ENCODE data around the gene RNF111. TPM values are rescaled to one million over a fixed set of nuclear protein-coding genes. Genes with fewer than 3 reads are reported as not detected.
A peak's percentile ranks its signal among the peaks of the same experiment; 100 is the strongest.

RNF111 gene
- total and polyA plus RNA-seq, 2 of the 13 experiments (the other 11 are each of a cell fraction or from before 2014, with no cell fraction given): 12.1 to 23.1 TPM

DNA sequence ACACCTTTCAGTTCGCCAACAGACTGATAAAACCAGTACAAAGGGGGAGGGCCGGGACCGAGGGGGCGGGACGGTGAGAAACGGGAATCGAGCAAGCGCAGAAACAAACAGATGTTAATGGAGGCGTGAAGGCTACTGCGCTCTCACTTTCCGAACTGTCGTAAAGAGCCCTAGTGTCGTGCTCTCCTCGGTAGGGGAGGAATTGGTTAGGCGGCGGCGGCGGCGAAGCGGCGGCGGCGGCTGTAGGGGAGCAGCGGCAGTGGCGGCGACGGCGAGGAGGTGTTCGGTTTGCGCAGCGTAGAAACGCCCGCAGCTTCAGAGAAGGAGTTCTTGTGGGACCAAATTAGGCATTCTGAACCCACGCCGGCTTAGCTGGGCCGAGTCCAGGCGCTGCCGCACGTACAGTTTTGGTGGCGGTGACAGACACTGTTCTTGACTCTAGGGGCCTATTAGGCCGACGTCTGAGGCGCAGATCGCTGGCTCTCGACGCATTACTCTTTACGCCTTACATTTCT is at the start of gene RNF111 (continued):
- TF ChIP-seq SPEN (CRISPR knock-in tag; IDR thresholded peaks at IDR 0.05; ENCODE audit: low read depth): peak; percentile 18; the same call in 1 of the 2 replicates
- TF ChIP-seq, protein P1, sequence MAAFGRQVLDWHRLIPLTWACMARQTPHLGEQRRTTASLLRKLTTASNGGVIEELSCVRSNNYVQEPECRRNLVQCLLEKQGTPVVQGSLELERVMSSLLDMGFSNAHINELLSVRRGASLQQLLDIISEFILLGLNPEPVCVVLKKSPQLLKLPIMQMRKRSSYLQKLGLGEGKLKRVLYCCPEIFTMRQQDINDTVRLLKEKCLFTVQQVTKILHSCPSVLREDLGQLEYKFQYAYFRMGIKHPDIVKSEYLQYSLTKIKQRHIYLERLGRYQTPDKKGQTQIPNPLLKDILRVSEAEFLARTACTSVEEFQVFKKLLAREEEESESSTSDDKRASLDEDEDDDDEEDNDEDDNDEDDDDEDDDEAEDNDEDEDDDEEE (CRISPR knock-in tag; IDR thresholded peaks at IDR 0.05): 0 out of 2 replicates have a peak, but pooled peaks have one; percentile 1
- TF ChIP-seq ZNF317 (CRISPR knock-in tag; IDR thresholded peaks at IDR 0.05): peak; percentile 86; the same call in 1 of the 2 replicates
- TF ChIP-seq, protein P2, sequence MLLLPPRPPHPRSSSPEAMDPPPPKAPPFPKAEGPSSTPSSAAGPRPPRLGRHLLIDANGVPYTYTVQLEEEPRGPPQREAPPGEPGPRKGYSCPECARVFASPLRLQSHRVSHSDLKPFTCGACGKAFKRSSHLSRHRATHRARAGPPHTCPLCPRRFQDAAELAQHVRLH (CRISPR knock-in tag; IDR thresholded peaks at IDR 0.05; ENCODE audit: borderline replicate concordance, low read depth): peak; percentile 53; the same call in 1 of the 2 replicates
- no peak for TF ChIP-seq TOPORS (CRISPR knock-in tag; IDR thresholded peaks at IDR 0.05)
- no peak for TF ChIP-seq RBM22 (optimal IDR thresholded peaks at IDR 0.05; ENCODE audit: low read length)
- TF ChIP-seq ZNF746 (CRISPR knock-in tag; IDR thresholded peaks at IDR 0.05): no peak
- peak; percentile 85; the same call in 1 of the 2 replicates for TF ChIP-seq ZNF710 (CRISPR knock-in tag; IDR thresholded peaks at IDR 0.05; ENCODE audit: borderline replicate concordance)
- TF ChIP-seq, protein P3, sequence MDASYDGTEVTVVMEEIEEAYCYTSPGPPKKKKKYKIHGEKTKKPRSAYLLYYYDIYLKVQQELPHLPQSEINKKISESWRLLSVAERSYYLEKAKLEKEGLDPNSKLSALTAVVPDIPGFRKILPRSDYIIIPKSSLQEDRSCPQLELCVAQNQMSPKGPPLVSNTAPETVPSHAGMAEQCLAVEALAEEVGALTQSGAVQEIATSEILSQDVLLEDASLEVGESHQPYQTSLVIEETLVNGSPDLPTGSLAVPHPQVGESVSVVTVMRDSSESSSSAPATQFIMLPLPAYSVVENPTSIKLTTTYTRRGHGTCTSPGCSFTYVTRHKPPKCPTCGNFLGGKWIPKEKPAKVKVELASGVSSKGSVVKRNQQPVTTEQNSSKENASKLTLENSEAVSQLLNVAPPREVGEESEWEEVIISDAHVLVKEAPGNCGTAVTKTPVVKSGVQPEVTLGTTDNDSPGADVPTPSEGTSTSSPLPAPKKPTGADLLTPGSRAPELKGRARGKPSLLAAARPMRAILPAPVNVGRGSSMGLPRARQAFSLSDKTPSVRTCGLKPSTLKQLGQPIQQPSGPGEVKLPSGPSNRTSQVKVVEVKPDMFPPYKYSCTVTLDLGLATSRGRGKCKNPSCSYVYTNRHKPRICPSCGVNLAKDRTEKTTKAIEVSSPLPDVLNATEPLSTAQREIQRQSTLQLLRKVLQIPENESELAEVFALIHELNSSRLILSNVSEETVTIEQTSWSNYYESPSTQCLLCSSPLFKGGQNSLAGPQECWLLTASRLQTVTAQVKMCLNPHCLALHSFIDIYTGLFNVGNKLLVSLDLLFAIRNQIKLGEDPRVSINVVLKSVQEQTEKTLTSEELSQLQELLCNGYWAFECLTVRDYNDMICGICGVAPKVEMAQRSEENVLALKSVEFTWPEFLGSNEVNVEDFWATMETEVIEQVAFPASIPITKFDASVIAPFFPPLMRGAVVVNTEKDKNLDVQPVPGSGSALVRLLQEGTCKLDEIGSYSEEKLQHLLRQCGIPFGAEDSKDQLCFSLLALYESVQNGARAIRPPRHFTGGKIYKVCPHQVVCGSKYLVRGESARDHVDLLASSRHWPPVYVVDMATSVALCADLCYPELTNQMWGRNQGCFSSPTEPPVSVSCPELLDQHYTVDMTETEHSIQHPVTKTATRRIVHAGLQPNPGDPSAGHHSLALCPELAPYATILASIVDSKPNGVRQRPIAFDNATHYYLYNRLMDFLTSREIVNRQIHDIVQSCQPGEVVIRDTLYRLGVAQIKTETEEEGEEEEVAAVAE (CRISPR knock-in tag; IDR thresholded peaks at IDR 0.05; ENCODE audit: borderline replicate concordance): no peak
- TF ChIP-seq RNF2 (conservative IDR thresholded peaks at IDR 0.05; ENCODE audit: low read depth): no peak
- TF ChIP-seq KAT2B (IDR thresholded peaks at IDR 0.05; ENCODE audit: borderline replicate concordance, low read depth, low read length): no peak
- TF ChIP-seq CBX5 (CRISPR knock-in tag; IDR thresholded peaks at IDR 0.05; ENCODE audit: borderline replicate concordance): no peak
- TF ChIP-seq BCLAF1 (IDR thresholded peaks at IDR 0.05): no peak
- no peak for TF ChIP-seq U2AF2 (IDR thresholded peaks at IDR 0.05; ENCODE audit: low read depth, low read length)
- no peak for TF ChIP-seq FOXK1 (CRISPR knock-in tag; IDR thresholded peaks at IDR 0.05; ENCODE audit: borderline replicate concordance, low read depth)
- TF ChIP-seq ZNF468 (CRISPR knock-in tag; IDR thresholded peaks at IDR 0.05): no peak
- no peak for TF ChIP-seq ZNF205 (CRISPR knock-in tag; IDR thresholded peaks at IDR 0.05)
